Epithelial cell of alveolus of lung (primary cell): ENCODE measurements around the gene ABLIM3. TPM values are rescaled to one million over a fixed set of nuclear protein-coding genes. Genes with fewer than 3 reads are reported as not detected.

Experiments used
- total RNA-seq: library from RNA; depleted of rRNA; stranded (reverse); fragments of >200 nt; gene quantifications from 2 replicates; pipeline ENCODE4 v1.2.1, GENCODE V29; 2015

Gene ABLIM3
- total RNA-seq = 84.9 and 91.3 TPM in 2 replicates

DNA sequence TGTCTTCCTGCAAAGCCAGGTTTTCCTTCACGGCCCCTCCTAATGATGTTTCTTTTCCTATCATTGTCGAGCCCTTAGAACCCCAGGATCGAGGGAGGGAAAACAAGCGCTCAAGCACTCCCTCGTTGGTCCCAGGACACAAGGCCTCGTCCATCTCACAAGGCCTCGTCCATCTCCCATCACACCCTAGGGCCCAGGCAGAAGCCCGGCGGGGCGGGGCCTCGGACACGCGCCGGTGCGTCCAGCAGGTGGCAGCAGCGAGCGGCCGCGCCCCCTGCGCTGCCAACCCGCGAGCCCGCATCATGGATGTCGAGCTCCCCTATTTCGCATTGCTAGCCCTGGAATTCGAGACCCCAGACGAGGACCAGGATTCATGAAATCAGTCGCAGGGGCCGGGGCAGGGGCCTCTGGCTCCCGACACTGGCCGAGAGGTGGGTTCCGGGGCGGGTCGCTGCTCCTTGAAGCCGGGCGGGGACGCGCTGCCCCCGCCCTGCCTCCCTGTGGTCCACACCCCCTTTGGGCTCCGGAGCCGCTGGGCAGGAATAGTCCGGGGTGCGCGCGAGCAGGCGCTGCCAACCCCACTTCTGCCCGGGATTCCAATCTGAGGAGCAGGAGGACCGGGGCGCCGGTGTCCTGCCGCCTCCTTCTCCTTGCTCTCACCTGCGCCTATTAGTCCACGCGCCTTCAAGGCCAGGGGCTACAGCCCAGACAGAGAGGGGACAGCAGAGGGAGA is at the start of gene ABLIM3:
Gene ABLIM3 (plus strand): TSS at position 270 of the 733 bp plus-strand sequence. CDS start 603 bp downstream, outside the sequence.

DNA sequence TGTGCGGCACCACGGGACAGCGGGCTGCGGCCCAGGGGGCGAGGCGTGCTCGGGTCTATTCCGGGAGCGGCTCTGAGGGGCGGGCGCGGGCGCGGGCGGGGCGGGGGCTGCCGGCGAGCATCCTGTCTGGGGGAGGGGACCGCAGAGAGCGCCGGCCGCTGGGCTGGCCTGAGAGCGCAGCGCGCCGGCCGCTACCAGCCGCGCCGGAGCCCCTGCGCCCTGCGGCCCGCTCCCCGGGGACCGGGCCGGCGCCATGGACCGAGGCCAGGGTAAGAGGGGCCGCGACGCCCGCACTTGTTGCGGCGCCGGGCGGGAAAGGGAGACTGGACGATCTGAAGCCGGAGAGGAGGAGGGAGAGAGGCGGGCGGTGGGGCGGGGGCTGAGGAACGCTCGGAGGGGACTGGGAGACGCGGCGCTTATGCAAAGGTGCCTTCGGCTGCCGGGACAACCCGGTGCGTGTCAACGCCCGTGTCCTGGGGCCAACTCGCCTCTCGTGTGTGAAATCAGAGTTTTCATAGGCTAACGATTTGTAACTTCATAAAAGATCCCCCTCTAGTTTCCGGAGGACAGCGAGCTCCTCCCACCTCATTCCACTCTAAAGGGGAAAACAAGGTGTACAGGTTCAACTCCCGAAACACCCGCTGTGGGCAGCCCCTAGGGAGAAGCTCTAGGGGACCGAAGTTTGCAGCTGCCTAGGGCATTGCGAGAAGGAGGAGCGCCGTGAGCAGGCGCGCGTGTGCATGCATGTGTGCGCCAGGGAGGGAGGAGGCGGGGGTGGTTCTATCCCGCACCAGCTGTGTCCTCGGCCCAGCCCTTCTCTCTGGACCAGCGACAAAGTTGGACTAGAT is 130.6 kb downstream of the ABLIM3 start, which contains the start of gene AFAP1L1:
Gene AFAP1L1 (plus strand): TSS at position 144 of the 848 bp plus-strand sequence. CDS start 110 bp downstream, at position 254.

Other genes with a start within 250 kb of the ABLIM3 start
- 0.48 and 0.52 TPM in 2 replicates for gene SH3TC2, start 78.4 kb upstream of the ABLIM3 start, total RNA-seq
- 9.0 and 9.7 TPM in 2 replicates for gene AFAP1L1, start 130.4 kb downstream of the ABLIM3 start, total RNA-seq
- 7.9 and 19.3 TPM in 2 replicates for gene GRPEL2, start 204.0 kb downstream of the ABLIM3 start, total RNA-seq
- gene PCYOX1L, start 216.6 kb downstream of the ABLIM3 start, total RNA-seq = 10.4 and 14.2 TPM in 2 replicates
- gene IL17B, start 237.8 kb downstream of the ABLIM3 start, total RNA-seq = 0.80 and 1.2 TPM in 2 replicates